Neural cell (in vitro differentiated cells): ENCODE results near the gene CTTN. TPM values are rescaled to one million over a fixed set of nuclear protein-coding genes. Genes with fewer than 3 reads are reported as not detected.

Experiments used
- H2AFZ ChIP-seq: fragments of 200-600, 300-800 bp; sonication (generic), shearing (Covaris generic); 2 replicates; pipeline ENCODE4 v1.6.0; 2014; ENCODE audit warnings: low read depth, mild to moderate bottlenecking, antibody characterized with exemption, low read length, moderate library complexity
- H3F3A ChIP-seq: fragments of 200-600 bp; shearing (Covaris generic); 2 replicates; pipeline ENCODE4 v1.6.1; 2016; ENCODE audit warnings: mild to moderate bottlenecking, moderate library complexity, mixed read lengths, antibody characterized with exemption, low read length; ENCODE audit not compliant: insufficient read depth, poor library complexity, severe bottlenecking
- H3K27ac ChIP-seq: fragments of 200-600, 300-800 bp; sonication (generic), shearing (Covaris generic); 2 replicates; pipeline ENCODE4 v1.5.1; 2014; ENCODE audit warnings: mild to moderate bottlenecking, low read length, moderate library complexity
- H3K27me3 ChIP-seq: fragments of 300-800, 200-600 bp; sonication (generic), shearing (Covaris generic); 2 replicates; pipeline ENCODE4 v1.6.0; 2014; ENCODE audit warnings: mild to moderate bottlenecking, low read depth, low read length, moderate library complexity; ENCODE audit not compliant: insufficient read depth
- H3K36me3 ChIP-seq: fragments of 300-800, 200-600 bp; sonication (generic), shearing (Covaris generic); 2 replicates; pipeline ENCODE4 v1.5.1; 2014; ENCODE audit warnings: mild to moderate bottlenecking, antibody characterized with exemption, low read length, moderate library complexity; ENCODE audit not compliant: insufficient read depth
- H3K4me2 ChIP-seq: fragments of 300-800, 200-600 bp; sonication (generic), shearing (Covaris generic); 2 replicates; pipeline ENCODE4 v1.6.0; 2014; ENCODE audit warnings: mild to moderate bottlenecking, low read length
- H3K4me3 ChIP-seq: fragments of 300-800, 200-600 bp; sonication (generic), shearing (Covaris generic); 2 replicates; pipeline ENCODE4 v1.5.1; 2014; ENCODE audit warnings: mild to moderate bottlenecking, low read length, moderate library complexity
- H3K79me2 ChIP-seq: fragments of 200-600 bp; shearing (Covaris generic); replicated peaks from 2 replicates; pipeline ENCODE4 v1.6.0; 2014; ENCODE audit warnings: mild to moderate bottlenecking, low read length, moderate library complexity; ENCODE audit not compliant: insufficient read depth
- H3K9ac ChIP-seq: fragments of 300-800, 200-600 bp; sonication (generic), shearing (Covaris generic); 2 replicates; pipeline ENCODE4 v1.6.1; 2016; ENCODE audit warnings: mild to moderate bottlenecking, low read length, mixed read lengths
- H3K9me2 ChIP-seq: fragments of 200-600 bp; shearing (Covaris generic); 2 replicates; pipeline ENCODE4 v1.6.1; 2016; ENCODE audit warnings: mild to moderate bottlenecking, low read length, mixed read lengths; ENCODE audit not compliant: insufficient read depth
- H3K9me3 ChIP-seq: fragments of 200-600, 300-800 bp; sonication (generic), shearing (Covaris generic); 2 replicates; pipeline ENCODE4 v1.6.1; 2016; ENCODE audit warnings: mild to moderate bottlenecking, mixed run types, low read length, moderate library complexity, mixed read lengths
- H4K20me1 ChIP-seq: fragments of 200-600 bp; shearing (Covaris generic); 2 replicates; pipeline ENCODE4 v1.6.1; 2016; ENCODE audit warnings: mild to moderate bottlenecking, mixed run types; ENCODE audit not compliant: insufficient read depth
- CTCF ChIP-seq: fragments of 450-650 bp; IDR thresholded peaks from 2 replicates; pipeline ENCODE4 v1.5.1; 2014; ENCODE audit warnings: antibody characterized with exemption, mild to moderate bottlenecking, moderate library complexity; ENCODE audit not compliant: poor library complexity, severe bottlenecking
- EP300 ChIP-seq: fragments of 450-650 bp; conservative IDR thresholded peaks from 2 replicates; pipeline ENCODE4 v1.6.1; 2014; ENCODE audit warnings: antibody characterized with exemption, mild to moderate bottlenecking, moderate library complexity; ENCODE audit not compliant: poor library complexity, severe bottlenecking
- EZH2 ChIP-seq: fragments of 200-600, 300-800 bp; shearing (Covaris generic), sonication (generic); IDR thresholded peaks from 2 replicates; pipeline ENCODE4 v1.6.1; 2014; ENCODE audit warnings: antibody characterized with exemption, low read length, borderline replicate concordance, mild to moderate bottlenecking; ENCODE audit not compliant: insufficient read depth, poor library complexity, severe bottlenecking
- MXI1 ChIP-seq: fragments of 450-650 bp; conservative IDR thresholded peaks from 2 replicates; pipeline ENCODE4 v1.6.1; 2014; ENCODE audit warnings: antibody characterized with exemption, mild to moderate bottlenecking; ENCODE audit not compliant: poor library complexity, severe bottlenecking
- POLR2AphosphoS5 ChIP-seq: IDR thresholded peaks from 2 replicates; pipeline ENCODE4 v1.6.1; 2012
- RAD21 ChIP-seq: fragments of 450-650 bp; conservative IDR thresholded peaks from 2 replicates; pipeline ENCODE4 v1.6.1; 2014; ENCODE audit warnings: antibody characterized with exemption, mild to moderate bottlenecking, moderate library complexity
- SMC3 ChIP-seq: fragments of 450-650 bp; conservative IDR thresholded peaks from 2 replicates; pipeline ENCODE4 v1.6.1; 2014; ENCODE audit warnings: antibody characterized with exemption, mild to moderate bottlenecking, moderate library complexity; ENCODE audit not compliant: poor library complexity
- TAF1 ChIP-seq: IDR thresholded peaks from 2 replicates; pipeline ENCODE4 v1.6.1; 2012; ENCODE audit warnings: low read depth
- polyA plus RNA-seq: library from polyadenylated mRNA; depleted of rRNA; stranded (reverse); fragments of >200 nt; gene quantifications from 2 replicates; pipeline ENCODE4 v1.2.3, GENCODE V29; 2014
- TF ChIP-seq, protein P1 (sequence below): IDR thresholded peaks from 2 replicates; pipeline ENCODE4 v1.6.1; 2012; ENCODE audit warnings: borderline replicate concordance

The CTTN gene
- polyA plus RNA-seq, 1 donor from 2014 or later, result 220 TPM

DNA sequence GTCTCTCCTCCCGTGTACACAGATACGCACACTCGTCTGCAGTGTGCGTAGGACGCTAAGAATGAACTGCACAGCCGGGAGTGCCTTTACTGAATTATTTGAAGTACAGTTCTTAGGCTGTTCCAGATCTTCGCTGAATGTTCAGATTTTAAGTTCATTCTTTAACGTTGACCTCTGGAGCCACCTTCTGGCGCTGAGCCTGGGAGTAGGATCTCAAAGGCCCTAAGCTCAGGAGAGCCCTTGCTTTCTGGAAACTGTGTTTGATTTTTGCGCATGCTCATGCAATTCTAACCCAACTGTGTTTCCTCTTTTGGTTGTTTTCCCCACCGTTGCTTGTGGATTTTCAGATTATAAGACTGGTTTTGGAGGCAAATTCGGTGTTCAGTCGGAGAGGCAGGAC is 22.8 kb downstream of the CTTN start:
- Histone ChIP-seq H3K9me2 (no peaks in the 10 kb centered on the region), H3K9me3 (no peaks in the 10 kb centered on the region), H4K20me1 (no peaks in the 10 kb centered on the region), H3F3A (no peaks in the 10 kb centered on the region), H3K9ac (no peak overlapping the region), H3K27ac (no peak overlapping the region), H3K4me3 (no peak overlapping the region), H2AFZ (no peak overlapping the region), H3K36me3 (peaks cover 13% of the 10 kb centered on the region), H3K27me3 (no peaks in the 10 kb centered on the region), H3K4me2 (no peak overlapping the region), H3K79me2 (no peaks in the 10 kb centered on the region)
- TF ChIP-seq TAF1 (no peak), EP300 (no peak), MXI1 (no peak), EZH2 (no peak), CTCF (no peak), RAD21 (no peak), POLR2AphosphoS5 (no peak), SMC3 (no peak)
- TF ChIP-seq, protein P1, sequence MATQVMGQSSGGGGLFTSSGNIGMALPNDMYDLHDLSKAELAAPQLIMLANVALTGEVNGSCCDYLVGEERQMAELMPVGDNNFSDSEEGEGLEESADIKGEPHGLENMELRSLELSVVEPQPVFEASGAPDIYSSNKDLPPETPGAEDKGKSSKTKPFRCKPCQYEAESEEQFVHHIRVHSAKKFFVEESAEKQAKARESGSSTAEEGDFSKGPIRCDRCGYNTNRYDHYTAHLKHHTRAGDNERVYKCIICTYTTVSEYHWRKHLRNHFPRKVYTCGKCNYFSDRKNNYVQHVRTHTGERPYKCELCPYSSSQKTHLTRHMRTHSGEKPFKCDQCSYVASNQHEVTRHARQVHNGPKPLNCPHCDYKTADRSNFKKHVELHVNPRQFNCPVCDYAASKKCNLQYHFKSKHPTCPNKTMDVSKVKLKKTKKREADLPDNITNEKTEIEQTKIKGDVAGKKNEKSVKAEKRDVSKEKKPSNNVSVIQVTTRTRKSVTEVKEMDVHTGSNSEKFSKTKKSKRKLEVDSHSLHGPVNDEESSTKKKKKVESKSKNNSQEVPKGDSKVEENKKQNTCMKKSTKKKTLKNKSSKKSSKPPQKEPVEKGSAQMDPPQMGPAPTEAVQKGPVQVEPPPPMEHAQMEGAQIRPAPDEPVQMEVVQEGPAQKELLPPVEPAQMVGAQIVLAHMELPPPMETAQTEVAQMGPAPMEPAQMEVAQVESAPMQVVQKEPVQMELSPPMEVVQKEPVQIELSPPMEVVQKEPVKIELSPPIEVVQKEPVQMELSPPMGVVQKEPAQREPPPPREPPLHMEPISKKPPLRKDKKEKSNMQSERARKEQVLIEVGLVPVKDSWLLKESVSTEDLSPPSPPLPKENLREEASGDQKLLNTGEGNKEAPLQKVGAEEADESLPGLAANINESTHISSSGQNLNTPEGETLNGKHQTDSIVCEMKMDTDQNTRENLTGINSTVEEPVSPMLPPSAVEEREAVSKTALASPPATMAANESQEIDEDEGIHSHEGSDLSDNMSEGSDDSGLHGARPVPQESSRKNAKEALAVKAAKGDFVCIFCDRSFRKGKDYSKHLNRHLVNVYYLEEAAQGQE, result no peak

DNA sequence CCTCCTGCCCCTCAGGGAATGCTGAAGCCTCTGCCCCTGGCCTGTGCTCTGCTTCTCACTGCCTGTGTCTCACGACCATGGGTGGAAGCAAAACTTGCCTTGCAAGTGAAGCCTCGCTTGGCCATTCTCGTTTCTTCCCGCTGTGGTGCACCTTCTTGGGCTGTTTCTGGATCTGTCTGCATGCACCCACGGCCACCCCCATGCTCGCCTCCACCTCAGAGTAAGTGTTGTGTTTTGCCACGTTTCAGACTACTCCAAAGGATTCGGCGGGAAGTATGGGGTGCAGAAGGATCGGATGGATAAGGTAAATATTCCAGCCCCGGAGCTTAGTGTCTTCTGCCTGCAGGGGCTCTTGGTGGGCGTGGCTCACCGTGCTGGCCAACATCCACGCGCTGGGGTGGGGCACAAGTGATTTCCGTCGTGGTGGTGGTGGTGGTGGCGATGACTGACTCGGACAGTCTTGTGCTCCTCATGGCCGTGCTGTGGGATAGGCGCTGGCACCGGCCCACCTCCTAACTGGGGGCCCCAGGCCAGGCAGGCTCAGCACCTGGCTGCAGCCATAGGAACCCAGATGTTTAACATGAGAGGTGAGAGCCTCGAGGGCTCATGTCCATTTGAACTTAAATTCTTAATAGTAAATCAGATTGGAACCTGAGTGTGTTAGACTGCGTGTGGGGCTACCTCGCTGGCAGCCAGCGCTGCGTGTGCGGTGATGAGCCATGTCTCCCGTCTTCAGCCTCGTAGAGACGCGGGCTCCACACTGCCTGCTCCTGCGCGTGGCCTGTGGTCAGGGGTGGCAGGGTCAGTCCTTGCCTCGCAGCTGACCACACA is 24.6 kb downstream of the CTTN start:
- Histone ChIP-seq H3K4me3 (no peak overlapping the region), H4K20me1 (no peaks in the 10 kb centered on the region), H2AFZ (no peak overlapping the region), H3F3A (no peaks in the 10 kb centered on the region), H3K36me3 (peaks cover 13% of the 10 kb centered on the region), H3K79me2 (no peaks in the 10 kb centered on the region), H3K9ac (no peak overlapping the region), H3K4me2 (no peak overlapping the region), H3K9me2 (no peaks in the 10 kb centered on the region), H3K27me3 (no peaks in the 10 kb centered on the region), H3K9me3 (no peaks in the 10 kb centered on the region), H3K27ac (no peak overlapping the region)
- TF ChIP-seq, protein P1, result no peak
- no peak for TF ChIP-seq MXI1
- TF ChIP-seq POLR2AphosphoS5, result no peak
- TF ChIP-seq RAD21, result no peak
- TF ChIP-seq EZH2, result no peak
- TF ChIP-seq CTCF, result no peak
